GM12878 (cell line): ENCODE data around the gene PLET1. TPM values are rescaled to one million over a fixed set of nuclear protein-coding genes. Genes with fewer than 3 reads are reported as not detected.

Experiments used
- ATAC-seq: fragments of 200-7000 bp; cut with Tn5 transposase; 3 replicates; pipeline ENCODE4 v1.9.1; 2020; ENCODE audit warnings: mild to moderate bottlenecking, moderate library complexity
- BruUV-seq: library from RNA; stranded (reverse); fragments of 400-500 nt; replicated peaks from 2 replicates; lab custom pipeline; 2021; lab: Mats Ljungman, UMichigan
- CTCF ChIA-PET: fragments of 300-600 bp; sonication (Branson Sonifier 250); formaldehyde crosslinking; extraction: SDS; loops from one replicate; lab custom pipeline; 2021; ENCODE audit warnings: inconsistent platforms; lab: Yijun Ruan, JAX
- POLR2A ChIA-PET: fragments of 350-600 bp; formaldehyde crosslinking; extraction: SDS; loops from one replicate; lab custom pipeline; 2021; ENCODE audit warnings: inconsistent platforms; lab: Charles Lee
- RAD21 ChIA-PET: fragments of 300-600 bp; sonication (Branson Sonifier 250); formaldehyde crosslinking; loops from one replicate; lab custom pipeline; 2023; ENCODE audit warnings: antibody characterized with exemption; ENCODE audit not compliant: unreplicated experiment; lab: Charles Lee
- SMC1A ChIA-PET: fragments of 300-600 bp; sonication (Branson Sonifier 250); formaldehyde crosslinking; loops from one replicate; lab custom pipeline; 2023; ENCODE audit not compliant: unreplicated experiment, uncharacterized antibody; lab: Charles Lee
- DNase-seq: peaks from one replicate; pipeline ENCODE4 v3.0.0-alpha.2; 2011; ENCODE audit warnings: low read depth, low spot score
- FAIRE-seq: peaks from 3 replicates; lab custom pipeline; 2011; peaks lifted over from hg19 to GRCh38; lab: Jason Lieb, UNC
- H2AFZ ChIP-seq: 2 replicates; pipeline ENCODE4 v1.6.0; 2011; ENCODE audit warnings: low read depth, low read length, control low read depth; ENCODE audit not compliant: control insufficient read depth
- H3K27ac ChIP-seq: 2 replicates; pipeline ENCODE4 v1.5.1; 2011; ENCODE audit warnings: control low read depth; ENCODE audit not compliant: control insufficient read depth, insufficient read depth
- H3K27me3 ChIP-seq, 2 experiments: replicated peaks in 1 of 2; 2 replicates each; pipeline versions ENCODE4 v1.6.0 to v1.6.1; 2011; ENCODE audit warnings: low read length in 1 of 2; ENCODE audit not compliant: control insufficient read depth in 2 of 2, insufficient read depth in 2 of 2
- H3K36me3 ChIP-seq, 2 experiments: 2 replicates each; pipeline ENCODE4 v1.5.1; 2011; ENCODE audit warnings: low read length in 1 of 2; ENCODE audit not compliant: control insufficient read depth in 2 of 2, insufficient read depth in 2 of 2
- H3K4me1 ChIP-seq: 2 replicates; pipeline ENCODE4 v1.6.1; 2011; ENCODE audit warnings: mild to moderate bottlenecking, low read length, moderate library complexity, mixed read lengths; ENCODE audit not compliant: control insufficient read depth, insufficient read depth
- H3K4me2 ChIP-seq: 2 replicates; pipeline ENCODE4 v1.6.0; 2011; ENCODE audit warnings: control low read depth; ENCODE audit not compliant: control insufficient read depth, insufficient read depth
- H3K4me3 ChIP-seq: fragments of 200-600 bp; sonication (generic); 2 replicates; pipeline ENCODE4 v1.5.1; 2016
- H3K79me2 ChIP-seq: 2 replicates; pipeline ENCODE4 v1.6.0; 2011; ENCODE audit warnings: low read length; ENCODE audit not compliant: control insufficient read depth, insufficient read depth
- H3K9ac ChIP-seq: 2 replicates; pipeline ENCODE4 v1.8.0; 2011; ENCODE audit warnings: low read length, control low read depth, mixed read lengths; ENCODE audit not compliant: control insufficient read depth, insufficient read depth
- H3K9me3 ChIP-seq: replicated peaks from 3 replicates; pipeline ENCODE4 v1.5.1; 2011; ENCODE audit warnings: mild to moderate bottlenecking, low read length; ENCODE audit not compliant: control insufficient read depth, insufficient read depth
- H4K20me1 ChIP-seq: 2 replicates; pipeline ENCODE4 v1.6.0; 2011; ENCODE audit not compliant: control insufficient read depth, insufficient read depth
- BHLHE40 ChIP-seq, 2 experiments: fragments of 450-650 bp in 1 of 2; IDR thresholded peaks; 2 replicates each; pipeline ENCODE4 v1.6.1; 2011 to 2017; ENCODE audit warnings: low read depth in 2 of 2, borderline replicate concordance in 1 of 2, improper control_type of control experiment in 1 of 2, low read length in 1 of 2, mild to moderate bottlenecking in 1 of 2
- CBX3 ChIP-seq: fragments of 200-600 bp; sonication (generic); IDR thresholded peaks from 2 replicates; pipeline ENCODE4 v1.6.1; 2016; ENCODE audit warnings: low read depth, borderline replicate concordance
- CREB1 ChIP-seq: IDR thresholded peaks from 2 replicates; pipeline ENCODE4 v1.6.1; 2012; ENCODE audit warnings: low read depth, mild to moderate bottlenecking, inconsistent platforms
- E4F1 ChIP-seq: fragments of 450-650 bp; IDR thresholded peaks from 2 replicates; pipeline ENCODE4 v1.6.1; 2018; ENCODE audit warnings: borderline replicate concordance, mild to moderate bottlenecking; ENCODE audit not compliant: partially characterized antibody
- FOS ChIP-seq: IDR thresholded peaks from 3 replicates; pipeline ENCODE4 v1.6.1; 2011; ENCODE audit warnings: borderline replicate concordance; ENCODE audit not compliant: insufficient read length; ENCODE audit errors: extremely low read depth
- HCFC1 ChIP-seq: fragments of 150-350 bp; IDR thresholded peaks from 2 replicates; pipeline ENCODE4 v1.6.1; 2014; ENCODE audit warnings: low read length
- HDAC2 ChIP-seq: fragments of 200-600 bp; sonication (generic); IDR thresholded peaks from 2 replicates; pipeline ENCODE4 v1.6.1; 2017
- IRF5 ChIP-seq: fragments of 450-650 bp; IDR thresholded peaks from 2 replicates; pipeline ENCODE4 v1.6.1; 2017; ENCODE audit warnings: borderline replicate concordance
- KAT2A ChIP-seq: conservative IDR thresholded peaks from 2 replicates; pipeline ENCODE4 v1.6.1; 2011; ENCODE audit warnings: low read depth, low read length; ENCODE audit not compliant: control insufficient read depth
- NR2C1 ChIP-seq: fragments of 450-650 bp; IDR thresholded peaks from 2 replicates; pipeline ENCODE4 v1.6.1; 2017; ENCODE audit warnings: antibody characterized with exemption, mild to moderate bottlenecking, moderate library complexity
- PRDM15 ChIP-seq: fragments of 450-650 bp; formaldehyde crosslinking; IDR thresholded peaks from 2 replicates; pipeline ENCODE4 v1.4.0; 2020; ENCODE audit warnings: mild to moderate bottlenecking, moderate library complexity
- RCOR1 ChIP-seq: conservative IDR thresholded peaks from 2 replicates; pipeline ENCODE4 v1.6.1; 2012; ENCODE audit warnings: low read depth, low read length, improper control_type of control experiment
- TARDBP ChIP-seq: IDR thresholded peaks from 2 replicates; pipeline ENCODE4 v1.6.1; 2016; ENCODE audit warnings: borderline replicate concordance
- ZBTB40 ChIP-seq: fragments of 450-650 bp; IDR thresholded peaks from 2 replicates; pipeline ENCODE4 v1.6.1; 2016; ENCODE audit warnings: mild to moderate bottlenecking, moderate library complexity, borderline replicate concordance
- WGBS: methylation state at CpG from one replicate; pipeline ENCODE4 v1.1.6; 2016; ENCODE audit warnings: low lambda C conversion rate; ENCODE audit not compliant: insufficient replicate concordance, insufficient coverage; ENCODE audit errors: missing lambda C conversion rate; 5-methylcytosine and 5-hydroxymethylcytosine counted together
- in situ Hi-C: fragments of 300-500 bp; cut with MboI; formaldehyde crosslinking; loops from 9 replicates; pipeline ENCODE4 v1.14.3; 2018; ENCODE audit warnings: mixed read lengths
- intact Hi-C: fragments of 100-400 bp; cut with micrococcal nuclease; formaldehyde crosslinking; loops from one replicate; pipeline ENCODE4 v1.14.2; 2022; ENCODE audit not compliant: unreplicated experiment
- polyA plus RNA-seq, 11 experiments: library from polyadenylated mRNA; depleted of rRNA in 4 of 11; unstranded in 6 of 11; stranded (reverse) in 5 of 11; fragments of >200 nt; fragmentation: Nextera tagmentation in 4 of 11; fragmentation: Illumina TruSeq in 1 of 11; extraction: Ambion mirVana in 4 of 11; extraction: Trizol in 1 of 11; gene quantifications; 1 replicate in 1 of 11; 2 replicates in 10 of 11; pipeline versions ENCODE4 v1.2.1 to v1.2.3, GENCODE V29; 2011 to 2016; ENCODE audit warnings: inconsistent platforms in 2 of 11, missing spikeins in 2 of 11, low read depth in 1 of 11
- total RNA-seq, 4 experiments: library from RNA; depleted of rRNA in 3 of 4; stranded (reverse); fragments of >200 nt in 3 of 4; fragmentation: Illumina TruSeq in 1 of 4; extraction: Trizol in 1 of 4; gene quantifications; 2 replicates each; pipeline versions ENCODE4 v1.2.1 to v1.2.3, GENCODE V29; 2013 to 2021

Gene PLET1
- total and polyA plus RNA-seq, 10 of the 15 experiments (the other 5 are each of a cell fraction or from before 2014, with no cell fraction given): not detected

- 77% methylated on average over 9 of the region's 9 CpGs for WGBS
- H3K4me1 ChIP-seq: no peaks in the 10 kb centered on the region
- H3K9ac ChIP-seq: no peak overlapping the region
- RAD21 ChIA-PET: no interaction called here
- FAIRE-seq: no peak
- DNase-seq: no peak
- H3K9me3 ChIP-seq: no peaks in the 10 kb centered on the region
- SMC1A ChIA-PET: no interaction called here
- no peaks in the 10 kb centered on the region for H3K27me3 ChIP-seq
- CTCF ChIA-PET: no interaction called here
- no peak overlapping the region for H3K27ac ChIP-seq
- intact Hi-C loops (no loop called here), in situ Hi-C loops (no loop called here)
- H4K20me1 ChIP-seq: no peaks in the 10 kb centered on the region
- no peak overlapping the region for H3K4me2 ChIP-seq
- no peak overlapping the region for H2AFZ ChIP-seq
- no peak for ATAC-seq
- no peaks in the 10 kb centered on the region for H3K36me3 ChIP-seq
- POLR2A ChIA-PET: no interaction called here
- H3K79me2 ChIP-seq: no peaks in the 10 kb centered on the region
- H3K4me3 ChIP-seq: no peak overlapping the region
- BruUV-seq: no TSS peak
- TF ChIP-seq ZBTB40: no peak
- TF ChIP-seq CREB1: no peak
- no peak for TF ChIP-seq HCFC1
- TF ChIP-seq RCOR1: no peak
- TF ChIP-seq E4F1: no peak
- TF ChIP-seq FOS: no peak
- TF ChIP-seq BHLHE40 (IDR thresholded peaks at IDR 0.05; ENCODE audit: borderline replicate concordance in 1 of 2, low read depth in 2 of 2, low read length in 1 of 2): no peak
- TF ChIP-seq IRF5: no peak
- no peak for TF ChIP-seq KAT2A
- TF ChIP-seq TARDBP: no peak
- no peak for TF ChIP-seq CBX3
- TF ChIP-seq PRDM15 (CRISPR knock-in tag): no peak
- TF ChIP-seq NR2C1: no peak
- no peak for TF ChIP-seq HDAC2
Measured at GRCh38 chr11:112298535-112298934, 37.9 kb upstream of the PLET1 start.
